Measurements from ENCODE around the gene CCDC88C. TPM values are rescaled to one million over a fixed set of nuclear protein-coding genes. Genes with fewer than 3 reads are reported as not detected.

The CCDC88C gene
- total RNA-seq, 6 experiments from 2014 or later, result 0.09 to 0.61 (median 0.19) TPM; not detected in 3

GRCh38 chr14:91253795-91254323 lies 163.8 kb downstream of the CCDC88C start:
- H3K9me3 Mint-ChIP-seq, result no peaks in the 10 kb centered on the region
- no peak for TF ChIP-seq CTCF (IDR thresholded peaks at IDR 0.05)
- no peak for DNase-seq
- no peak overlapping the region for H3K27ac Mint-ChIP-seq
- peak overlapping the region; percentile 71 for H3K4me3 Mint-ChIP-seq
- peaks cover 26% of the 10 kb centered on the region for H3K4me1 Mint-ChIP-seq (ENCODE audit: low read depth)
- H3K27me3 Mint-ChIP-seq (ENCODE audit: insufficient read depth), result no peaks in the 10 kb centered on the region; the same call in 1 of the 2 replicates
- no peaks in the 10 kb centered on the region for H3K36me3 Mint-ChIP-seq (ENCODE audit: low read depth)

GRCh38 chr14:91252871-91253794 lies 164.5 kb downstream of the CCDC88C start:
- Mint-ChIP-seq H3K36me3 (ENCODE audit: low read depth) (no peaks in the 10 kb centered on the region), H3K9me3 (no peaks in the 10 kb centered on the region), H3K27ac (no peak overlapping the region), H3K4me1 (ENCODE audit: low read depth) (peaks cover 23% of the 10 kb centered on the region), H3K27me3 (ENCODE audit: insufficient read depth) (no peaks in the 10 kb centered on the region; the same call in 1 of the 2 replicates), H3K4me3 (peak overlapping the region; percentile 61)
- peak; percentile 33 for TF ChIP-seq CTCF (IDR thresholded peaks at IDR 0.05)
- DNase-seq, result no peak

GRCh38 chr14:91250912-91251311 lies 166.7 kb downstream of the CCDC88C start:
- peaks cover 3% of the 10 kb centered on the region; the same call in 1 of the 2 replicates for H3K9me3 Mint-ChIP-seq
- TF ChIP-seq CTCF (IDR thresholded peaks at IDR 0.05), result no peak
- H3K27me3 Mint-ChIP-seq (ENCODE audit: insufficient read depth), result no peaks in the 10 kb centered on the region; the same call in 1 of the 2 replicates
- peaks cover 5% of the 10 kb centered on the region for H3K36me3 Mint-ChIP-seq (ENCODE audit: low read depth)
- H3K4me3 Mint-ChIP-seq, result no peak overlapping the region
- peak overlapping the region; percentile 63; the same call in 1 of the 2 replicates for H3K27ac Mint-ChIP-seq
- no peak for DNase-seq
- H3K4me1 Mint-ChIP-seq (ENCODE audit: low read depth), result peaks cover 28% of the 10 kb centered on the region

- peaks cover 28% of the 10 kb centered on the region for H3K4me1 Mint-ChIP-seq (ENCODE audit: low read depth)
- H3K9me3 Mint-ChIP-seq, result peaks cover 3% of the 10 kb centered on the region; the same call in 1 of the 2 replicates
- DNase-seq, result peak; percentile 63
- no peak for TF ChIP-seq CTCF (IDR thresholded peaks at IDR 0.05)
- H3K27me3 Mint-ChIP-seq (ENCODE audit: insufficient read depth), result no peaks in the 10 kb centered on the region; the same call in 1 of the 2 replicates
- peak overlapping the region; percentile 63 for H3K27ac Mint-ChIP-seq
- H3K4me3 Mint-ChIP-seq, result no peak overlapping the region
- peaks cover 5% of the 10 kb centered on the region for H3K36me3 Mint-ChIP-seq (ENCODE audit: low read depth)
These were observed 167.6 kb downstream of the CCDC88C start for GRCh38 chr14:91249841-91250616.

All from HFFc6 (cell line).